Osteoblast (primary cell): ENCODE data around the gene ANK3. TPM values are rescaled to one million over a fixed set of nuclear protein-coding genes. Genes with fewer than 3 reads are reported as not detected.

Source experiments
- DNase-seq: peaks from one replicate; pipeline ENCODE4 v3.0.0; 2011; ENCODE audit warnings: low spot score, mixed read lengths; ENCODE audit not compliant: insufficient read length; ENCODE audit errors: missing footprints
- H2AFZ ChIP-seq: 2 replicates; pipeline ENCODE4 v1.6.0; 2011; ENCODE audit warnings: mild to moderate bottlenecking, low read length
- H3K27ac ChIP-seq: 2 replicates; pipeline ENCODE4 v1.5.1; 2011; ENCODE audit warnings: mild to moderate bottlenecking, low read depth, low read length, moderate library complexity
- H3K27me3 ChIP-seq: 2 replicates; pipeline ENCODE4 v1.6.0; 2012; ENCODE audit warnings: mild to moderate bottlenecking, control low read depth, inconsistent platforms, low read length, moderate library complexity; ENCODE audit not compliant: insufficient read depth
- H3K36me3 ChIP-seq: 2 replicates; pipeline ENCODE4 v1.5.1; 2011; ENCODE audit warnings: mild to moderate bottlenecking, low read length, control low read depth, moderate library complexity; ENCODE audit not compliant: insufficient read depth
- H3K4me1 ChIP-seq: 2 replicates; pipeline ENCODE4 v1.5.1; 2011; ENCODE audit warnings: mild to moderate bottlenecking, low read length, control low read depth, moderate library complexity; ENCODE audit not compliant: insufficient read depth
- H3K4me2 ChIP-seq: 2 replicates; pipeline ENCODE4 v1.6.0; 2011; ENCODE audit warnings: mild to moderate bottlenecking, low read length; ENCODE audit not compliant: insufficient read depth
- H3K4me3 ChIP-seq: fragments of 200-600 bp; sonication (generic); 3 replicates; pipeline ENCODE4 v1.5.1; 2012; ENCODE audit warnings: mild to moderate bottlenecking, low read length, inconsistent platforms; ENCODE audit not compliant: insufficient read depth
- H3K79me2 ChIP-seq: 2 replicates; pipeline ENCODE4 v1.6.0; 2012; ENCODE audit warnings: mild to moderate bottlenecking, low read length, control low read depth, inconsistent platforms; ENCODE audit not compliant: insufficient read depth
- H3K9me3 ChIP-seq: 2 replicates; pipeline ENCODE4 v1.5.1; 2011; ENCODE audit warnings: low read depth, low read length, control low read depth
- H4K20me1 ChIP-seq: 2 replicates; pipeline ENCODE4 v1.6.0; 2012; ENCODE audit warnings: mild to moderate bottlenecking, low read length, control low read depth; ENCODE audit not compliant: insufficient read depth
- CTCF ChIP-seq: IDR thresholded peaks from 2 replicates; pipeline ENCODE4 v1.5.1; 2011; ENCODE audit warnings: mild to moderate bottlenecking, low read depth, low read length, moderate library complexity; ENCODE audit errors: extremely low read depth
- total RNA-seq: library from RNA; depleted of rRNA; stranded (reverse); fragments of >200 nt; gene quantifications from 2 replicates; pipeline ENCODE4 v1.2.3, GENCODE V29; 2012

The ANK3 gene
- total RNA-seq, 1 donor: 44.5 TPM

- Histone ChIP-seq H2AFZ (no peak overlapping the region), H3K27me3 (no peaks in the 10 kb centered on the region), H3K4me2 (no peak overlapping the region), H3K4me3 (no peak overlapping the region), H3K9me3 (no peaks in the 10 kb centered on the region), H3K27ac (no peak overlapping the region), H3K36me3 (no peaks in the 10 kb centered on the region), H3K79me2 (no peaks in the 10 kb centered on the region), H3K4me1 (no peaks in the 10 kb centered on the region), H4K20me1 (no peaks in the 10 kb centered on the region)
- no peak for DNase-seq
- TF ChIP-seq CTCF: no peak
Measured at GRCh38 chr10:60147025-60147424, 242.7 kb downstream of the ANK3 start.

GRCh38 chr10:60144099-60144498 is 245.6 kb downstream of the ANK3 start:
- TF ChIP-seq CTCF: no peak
- Histone ChIP-seq H3K27ac (no peak overlapping the region), H3K79me2 (no peaks in the 10 kb centered on the region), H2AFZ (no peak overlapping the region), H3K4me3 (no peak overlapping the region), H3K4me2 (no peak overlapping the region), H4K20me1 (no peaks in the 10 kb centered on the region), H3K4me1 (peaks cover 19% of the 10 kb centered on the region), H3K9me3 (no peaks in the 10 kb centered on the region), H3K27me3 (no peaks in the 10 kb centered on the region), H3K36me3 (no peaks in the 10 kb centered on the region)
- no peak for DNase-seq

GRCh38 chr10:60142736-60143135 is 246.9 kb downstream of the ANK3 start:
- H3K27ac ChIP-seq: no peak overlapping the region
- no peaks in the 10 kb centered on the region for H3K27me3 ChIP-seq
- no peaks in the 10 kb centered on the region for H3K36me3 ChIP-seq
- TF ChIP-seq CTCF: no peak
- H2AFZ ChIP-seq: no peak overlapping the region
- no peaks in the 10 kb centered on the region for H4K20me1 ChIP-seq
- no peak overlapping the region for H3K4me3 ChIP-seq
- H3K4me2 ChIP-seq: no peak overlapping the region
- H3K9me3 ChIP-seq: no peaks in the 10 kb centered on the region
- peaks cover 19% of the 10 kb centered on the region for H3K4me1 ChIP-seq
- no peaks in the 10 kb centered on the region for H3K79me2 ChIP-seq
- DNase-seq: no peak

GRCh38 chr10:60141896-60142559 is 247.6 kb downstream of the ANK3 start:
- Histone ChIP-seq H3K27ac (no peak overlapping the region), H3K4me1 (peaks cover 19% of the 10 kb centered on the region), H4K20me1 (no peaks in the 10 kb centered on the region), H3K4me2 (no peak overlapping the region), H3K27me3 (no peaks in the 10 kb centered on the region), H3K36me3 (no peaks in the 10 kb centered on the region), H3K9me3 (no peaks in the 10 kb centered on the region), H3K79me2 (no peaks in the 10 kb centered on the region), H2AFZ (no peak overlapping the region), H3K4me3 (no peak overlapping the region)
- no peak for DNase-seq
- no peak for TF ChIP-seq CTCF
